Fibroblast of skin of scalp (primary cell): ENCODE results near the gene KDM1B.
"Not testable (repeated sequence)": the region's sequence is repeated elsewhere in the genome, so short reads cannot be mapped to it uniquely, and the experiment has no call there.

Source experiments
- DNase-seq: peaks from one replicate; pipeline ENCODE4 v3.0.0-alpha.2; 2013

The KDM1B gene

DNA sequence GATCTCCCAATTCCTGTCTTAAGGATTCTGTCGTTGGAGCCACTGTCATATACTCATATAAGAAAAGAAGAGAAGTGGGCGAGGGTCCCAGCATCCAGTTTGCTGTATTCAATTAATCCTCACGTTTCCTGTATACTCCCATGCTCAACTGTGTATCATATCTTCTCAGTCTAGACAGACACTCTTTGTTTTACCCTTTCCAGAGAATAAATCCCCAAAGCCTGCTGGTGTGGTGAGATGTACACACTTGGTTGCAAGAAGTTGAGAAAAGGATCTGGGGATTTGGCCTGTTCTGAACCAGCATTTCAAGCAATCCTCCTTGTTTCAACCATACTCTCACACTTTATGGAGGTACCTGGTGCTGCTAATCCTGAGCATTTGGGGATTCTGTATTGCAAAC, 3.4 kb upstream of the KDM1B start:
- DNase-seq = no peak

DNA sequence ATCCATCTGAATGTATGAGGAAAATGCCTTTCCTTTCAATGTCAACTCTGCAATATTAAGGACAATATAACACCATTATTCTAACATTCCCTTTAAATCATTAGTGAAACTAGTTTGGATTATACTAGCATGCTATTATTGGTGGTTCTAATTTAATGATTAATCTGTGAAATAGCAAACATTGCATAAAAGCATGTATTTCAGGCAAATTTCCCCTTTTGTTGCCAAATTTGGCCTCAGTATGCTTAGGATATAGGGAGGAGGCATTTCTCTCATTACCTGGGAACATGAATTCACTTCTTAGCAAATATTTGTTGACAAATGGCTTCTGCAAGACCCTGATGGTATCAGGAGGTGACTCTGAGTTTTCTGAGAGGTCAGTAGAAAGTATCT, 1.9 kb upstream of the KDM1B start:
- no peak for DNase-seq

DNA sequence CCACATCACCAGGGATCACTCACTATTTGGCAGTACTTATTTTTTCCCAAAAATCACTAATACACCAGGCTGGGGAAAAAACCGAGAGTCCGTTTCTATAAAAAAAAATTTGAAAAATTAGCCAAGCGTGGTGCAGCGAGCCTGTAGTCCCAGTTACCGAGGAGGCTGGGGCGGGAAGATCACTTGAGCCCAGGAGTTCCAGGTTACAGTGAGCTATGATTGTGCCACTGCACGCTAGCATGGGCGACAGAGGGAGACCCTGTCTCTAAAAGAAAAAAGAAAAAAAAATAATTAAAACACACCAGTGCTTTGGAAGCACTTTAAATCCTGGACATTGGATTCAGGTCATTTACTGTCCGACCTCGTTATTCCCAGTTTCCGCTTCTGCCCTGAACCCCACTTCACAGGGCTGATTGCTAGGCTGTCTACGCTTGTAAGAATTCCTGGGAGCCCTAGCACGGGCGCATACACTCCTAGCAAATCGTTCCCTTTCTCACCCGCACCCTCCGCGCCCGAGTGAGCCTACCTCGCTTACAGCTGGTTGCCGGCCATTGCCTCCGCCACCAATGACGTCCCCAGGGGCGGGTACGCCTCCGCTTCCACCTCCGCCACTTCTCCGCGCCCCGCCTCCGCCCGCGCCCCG, 594 bp upstream of the KDM1B start, which contains the start of gene TPMT:
Gene TPMT, minus strand, starts transcription at position 571 of the 643 bp plus-strand sequence. CDS start 5,950 bp downstream, outside the sequence.
- no peak for DNase-seq

DNA sequence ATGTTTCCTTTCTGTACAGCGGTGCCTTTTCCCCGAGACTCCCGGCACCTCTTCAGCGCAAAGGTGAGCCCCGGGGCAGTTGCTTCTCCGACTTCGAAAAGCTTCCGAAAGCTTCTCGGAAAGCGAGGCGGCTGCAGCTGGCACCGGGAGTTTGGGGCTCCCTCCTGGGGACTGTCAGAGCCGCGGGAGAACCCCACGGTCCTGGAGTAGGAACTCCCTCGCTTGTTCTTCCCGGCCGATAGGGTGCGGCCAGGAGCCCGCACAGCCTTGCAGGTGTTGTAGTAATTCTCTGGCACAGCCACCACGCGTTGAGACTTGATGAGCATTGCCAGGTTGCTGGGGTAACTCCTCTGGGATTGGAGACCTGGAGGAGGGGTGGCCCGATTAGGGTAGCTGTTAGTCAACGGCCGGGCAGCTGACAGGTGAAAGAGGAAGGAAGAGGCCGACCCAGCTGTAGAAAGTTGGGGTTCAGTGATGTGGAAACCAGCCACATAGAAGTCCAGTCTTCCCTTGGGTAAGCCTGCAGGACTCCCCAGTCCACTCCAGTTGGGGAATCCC, 721 bp downstream of the KDM1B start:
- no peak for DNase-seq

DNA sequence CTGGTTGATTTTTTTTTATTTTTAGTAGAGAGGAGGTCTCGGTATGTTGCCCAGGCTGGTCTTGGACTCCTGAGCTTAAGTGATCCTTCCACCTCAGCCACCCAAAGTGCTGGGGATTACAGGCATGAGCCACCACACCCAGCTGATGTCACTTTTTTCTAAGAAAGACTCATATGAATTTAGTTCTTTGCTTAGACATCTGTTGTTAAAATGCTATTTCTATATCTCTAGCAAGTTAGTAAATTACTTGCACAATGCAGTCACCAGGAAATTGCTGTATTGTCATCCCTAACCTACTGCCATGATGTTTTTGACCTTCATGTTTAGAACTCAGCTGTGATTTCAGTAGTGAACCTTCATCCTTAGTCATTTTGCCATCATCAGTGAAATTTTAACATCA, 5.7 kb downstream of the KDM1B start:
- DNase-seq = no peak

DNA sequence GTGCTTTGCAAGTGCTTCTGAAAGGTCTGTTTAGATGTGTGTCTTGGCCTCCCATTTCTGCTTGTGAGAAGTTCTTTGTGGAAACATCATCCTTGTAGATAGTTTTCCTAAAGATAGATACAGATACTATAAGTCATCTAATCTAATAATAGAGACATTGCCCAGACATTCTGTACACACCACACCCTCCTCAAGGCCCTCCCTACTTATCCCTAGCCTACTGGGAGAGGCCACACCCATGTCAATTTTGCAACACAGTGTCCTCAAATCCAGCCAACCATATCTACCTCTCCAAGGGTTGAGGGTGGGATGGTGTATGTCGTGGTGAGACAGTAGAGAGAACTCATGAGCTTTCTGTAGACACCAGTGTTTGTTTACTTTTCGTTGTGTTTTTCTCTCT, 6.2 kb downstream of the KDM1B start:
- DNase-seq = no peak

DNA sequence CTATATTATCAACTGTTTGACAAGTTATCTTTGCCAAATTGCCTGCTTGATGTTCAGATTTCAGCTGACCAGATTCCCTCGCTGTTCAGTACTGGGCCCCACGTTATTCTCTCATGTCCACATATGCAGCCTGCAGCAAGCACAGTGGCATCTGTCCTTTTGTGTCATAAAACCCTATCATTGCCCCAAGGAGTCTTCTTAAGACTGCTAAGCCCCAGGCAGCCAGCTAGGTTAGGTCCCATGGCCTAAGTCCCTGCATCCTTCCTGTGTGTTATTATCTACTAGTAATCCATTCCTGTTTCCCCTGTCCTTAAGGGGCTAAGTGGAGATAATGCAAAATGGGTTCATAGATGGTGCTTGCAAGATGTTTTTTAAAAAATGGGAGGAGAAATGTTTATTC, 7.2 kb downstream of the KDM1B start:
- no peak for DNase-seq

DNA sequence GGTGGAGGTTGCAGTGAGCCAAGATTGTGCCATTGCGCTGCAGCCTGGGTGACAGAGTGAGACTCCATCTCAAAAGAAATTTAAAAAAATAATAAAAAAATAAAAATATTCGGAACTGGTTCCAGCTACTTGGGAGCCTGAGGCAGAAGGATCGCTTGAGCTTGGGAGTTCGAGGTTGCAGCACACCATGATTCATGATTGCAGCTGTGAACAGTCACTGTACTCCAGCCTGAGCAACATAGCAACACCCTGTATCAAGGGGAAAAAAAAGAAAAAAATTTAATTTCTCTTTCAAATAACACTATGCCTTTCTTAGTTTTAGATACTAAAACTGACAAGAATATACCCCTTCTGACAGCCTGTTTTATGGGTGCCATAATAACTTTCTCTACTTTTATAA, 10.5 kb downstream of the KDM1B start:
- no peak for DNase-seq

DNA sequence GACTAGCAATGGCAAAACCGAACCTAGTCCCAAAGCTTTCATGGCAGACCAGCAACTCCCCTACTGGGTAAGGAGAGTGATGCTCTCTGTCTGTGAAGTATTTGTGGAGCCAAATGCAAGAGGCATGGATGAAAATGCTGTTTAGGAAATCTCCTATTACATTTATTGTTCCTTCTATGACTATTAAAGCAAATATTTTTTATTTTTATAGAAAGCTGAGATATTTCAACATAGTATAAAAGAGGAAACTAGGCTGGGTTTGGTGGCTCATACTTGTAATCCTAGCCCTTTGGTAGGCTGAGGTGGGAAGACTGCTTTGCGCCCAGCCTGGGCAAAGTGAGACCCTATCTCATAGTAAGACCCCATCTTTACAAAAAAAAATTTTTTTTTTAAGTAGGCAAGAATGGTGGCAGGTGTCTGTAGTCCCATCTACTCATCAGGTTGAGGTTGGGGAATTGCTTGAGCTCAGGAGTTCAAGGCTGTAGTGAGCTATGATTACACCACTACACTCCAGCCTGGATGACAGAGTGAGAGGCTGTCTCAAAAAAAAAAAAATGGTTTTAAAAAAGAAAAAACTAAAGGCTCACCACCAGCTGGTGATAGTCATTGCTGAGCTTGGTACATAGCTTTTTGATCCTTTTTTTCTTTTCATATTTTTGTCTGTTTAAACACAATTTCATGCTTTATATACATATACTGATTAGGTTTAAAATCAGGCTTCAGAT, 11.3 kb downstream of the KDM1B start:
- peak; percentile 35 for DNase-seq

DNA sequence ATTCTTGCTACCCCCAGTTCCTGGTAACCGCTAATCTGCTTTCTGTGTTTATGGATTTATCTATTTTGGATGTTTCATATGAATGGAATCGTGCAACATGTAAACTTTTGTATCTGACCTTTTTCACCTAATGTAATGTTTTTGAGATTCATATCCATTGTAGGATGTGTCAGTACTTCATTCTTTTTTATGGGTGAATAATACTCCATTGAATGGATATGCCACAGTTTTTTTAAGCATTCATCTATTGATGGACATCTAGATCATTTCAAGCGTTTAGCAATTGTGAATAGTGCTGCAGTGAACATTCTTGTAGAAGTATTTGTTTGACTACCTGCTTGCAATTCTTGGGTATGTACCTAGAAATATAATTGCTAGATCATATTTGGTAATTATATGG, 13.0 kb downstream of the KDM1B start:
- no peak for DNase-seq

DNA sequence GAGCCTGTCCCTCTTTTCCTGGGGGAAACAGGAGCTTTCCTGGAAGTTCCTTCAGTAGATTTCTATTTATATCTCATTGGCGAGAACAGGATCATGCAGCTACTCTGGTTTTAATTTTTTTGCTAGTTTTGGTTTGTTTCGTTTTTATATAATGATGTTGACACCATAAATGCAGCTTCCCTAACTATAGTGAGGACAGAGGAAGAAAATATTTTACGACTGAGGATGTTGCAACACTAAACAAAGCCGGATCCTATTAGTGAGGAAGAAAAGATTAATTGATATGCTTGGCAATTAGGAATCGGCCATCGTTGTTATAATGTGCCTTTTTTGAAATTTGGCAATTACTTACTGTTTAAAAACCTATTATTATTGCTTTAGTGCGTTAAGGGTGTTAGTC, 16.6 kb downstream of the KDM1B start:
- DNase-seq = no peak

DNA sequence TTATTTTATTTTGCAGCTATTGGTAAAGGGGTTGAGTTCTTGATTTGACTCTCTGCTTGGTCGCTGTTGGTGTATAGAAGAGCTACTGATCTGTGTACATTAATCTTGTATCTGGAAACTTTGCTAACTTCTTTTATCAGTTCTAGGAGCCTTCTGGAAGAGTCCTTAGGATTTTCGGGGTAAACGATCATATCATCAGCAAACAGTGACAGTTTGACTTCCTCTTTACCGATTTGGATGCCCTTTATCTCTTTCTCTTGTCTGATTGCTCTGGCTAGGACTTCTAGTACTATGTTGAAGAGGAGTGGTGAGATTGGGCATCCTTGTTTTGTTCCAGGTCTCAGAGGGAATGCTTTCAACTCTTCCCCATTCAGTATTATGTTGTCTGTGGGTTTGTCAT, 21.0 kb downstream of the KDM1B start:
- DNase-seq = not testable (repeated sequence)

DNA sequence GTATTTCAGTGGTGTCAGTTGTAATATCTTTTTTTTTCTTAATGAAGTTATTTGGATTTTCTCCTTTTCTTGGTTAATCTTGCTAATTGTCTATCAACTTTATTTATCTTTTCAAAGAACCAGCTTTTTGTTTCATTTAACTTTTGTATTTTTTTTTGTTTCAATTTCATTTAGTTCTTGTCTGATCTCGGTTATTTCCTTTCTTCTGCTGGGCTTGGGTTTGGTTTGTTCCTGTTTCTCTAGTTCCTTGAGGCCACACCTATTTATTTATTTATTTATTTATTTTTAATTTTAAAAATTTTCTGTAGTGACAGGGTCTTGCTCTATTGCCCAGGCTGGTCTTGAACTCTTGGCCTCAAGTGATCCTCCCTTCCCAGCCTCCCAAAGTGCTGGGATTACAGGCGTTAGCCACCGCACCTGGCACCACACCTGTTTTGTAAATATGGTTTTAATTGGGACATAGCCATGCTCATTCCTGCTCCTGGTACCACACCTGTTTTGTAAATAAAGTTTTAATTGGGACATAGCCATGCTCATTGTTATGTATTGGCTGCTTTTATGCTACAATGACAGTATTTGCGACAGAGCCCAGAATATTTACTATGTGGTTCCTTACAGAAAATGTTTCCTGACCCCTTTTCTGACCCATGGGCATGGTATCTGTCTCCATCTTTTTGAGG, 22.2 kb downstream of the KDM1B start:
- DNase-seq = no peak

DNA sequence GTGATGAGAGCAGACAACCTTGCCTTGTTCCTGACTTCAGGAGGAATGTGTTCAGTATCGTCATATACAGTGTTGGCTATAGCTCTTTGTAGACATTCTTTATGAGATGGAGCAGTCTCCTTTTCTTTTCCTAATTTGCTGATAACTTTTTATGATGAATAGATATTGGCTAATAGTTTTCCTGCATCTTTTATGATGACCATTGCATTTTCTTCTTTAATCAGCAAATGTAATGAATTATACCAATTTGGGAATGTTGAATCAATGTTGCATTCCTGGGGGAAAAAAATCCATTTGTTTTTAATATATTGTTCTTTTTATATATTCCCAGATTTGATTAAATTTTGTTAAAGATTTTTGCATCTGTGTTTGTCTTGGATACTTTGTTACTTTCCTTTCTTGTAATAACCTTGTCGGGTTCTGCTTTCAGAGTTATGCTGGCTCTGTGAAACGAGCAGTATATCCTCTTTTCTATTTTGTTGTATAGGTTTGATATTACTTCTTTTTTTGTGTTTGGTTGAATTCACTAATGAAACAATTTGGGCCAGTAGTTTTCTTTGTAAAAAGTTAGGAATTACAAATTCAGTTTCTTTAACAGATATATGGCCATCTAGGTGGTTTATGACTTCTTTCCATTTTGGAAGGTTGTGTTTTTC, 23.9 kb downstream of the KDM1B start:
- no peak for DNase-seq

DNA sequence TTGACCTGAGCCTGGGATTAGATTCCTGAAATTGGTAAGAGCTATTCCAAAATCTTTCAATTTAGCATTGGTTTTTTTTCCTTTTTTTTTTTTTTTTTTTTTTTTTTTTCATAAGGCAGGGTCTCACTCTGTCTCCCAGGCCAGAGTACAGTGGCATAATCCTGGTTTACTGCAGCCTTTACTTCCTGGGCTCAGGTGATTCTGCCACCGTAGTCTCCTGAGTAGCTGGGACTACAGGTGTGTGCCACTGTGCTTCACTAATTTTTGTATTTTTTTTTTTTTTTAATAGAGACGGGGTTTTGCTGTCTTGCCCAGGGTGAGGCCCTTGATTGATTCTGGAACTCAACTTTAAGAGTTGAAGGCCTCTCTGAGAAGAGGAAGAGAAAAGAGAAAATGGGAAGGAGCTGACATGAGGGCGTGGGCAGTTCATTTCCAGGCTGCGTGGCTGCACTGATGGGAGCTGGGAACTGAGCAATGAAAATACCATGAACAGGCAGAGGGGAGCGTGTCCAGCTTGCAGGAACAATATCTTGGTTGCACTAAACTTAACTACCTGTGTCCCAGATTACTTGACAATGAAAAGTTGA, 24.6 kb downstream of the KDM1B start:
- no peak for DNase-seq

DNA sequence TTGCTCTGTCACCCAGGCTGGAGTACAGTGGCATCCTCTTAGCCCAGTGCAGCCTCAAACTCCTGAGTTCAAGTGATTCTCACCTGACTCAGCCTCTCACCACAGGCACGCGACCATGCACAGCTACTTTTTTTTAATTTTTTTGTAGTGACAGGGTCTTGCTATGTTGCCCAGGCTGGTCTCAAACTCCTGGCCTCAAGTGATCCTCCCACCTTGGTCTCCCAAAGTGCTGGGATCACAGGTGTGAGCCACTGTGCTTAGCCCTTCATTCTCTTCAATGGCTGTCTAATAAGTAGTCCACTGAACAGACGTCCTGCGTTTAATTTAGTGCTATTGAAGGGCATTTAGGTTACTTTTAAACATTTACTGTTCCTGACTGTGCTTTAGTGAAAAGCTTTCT, 27.3 kb downstream of the KDM1B start:
- no peak for DNase-seq

DNA sequence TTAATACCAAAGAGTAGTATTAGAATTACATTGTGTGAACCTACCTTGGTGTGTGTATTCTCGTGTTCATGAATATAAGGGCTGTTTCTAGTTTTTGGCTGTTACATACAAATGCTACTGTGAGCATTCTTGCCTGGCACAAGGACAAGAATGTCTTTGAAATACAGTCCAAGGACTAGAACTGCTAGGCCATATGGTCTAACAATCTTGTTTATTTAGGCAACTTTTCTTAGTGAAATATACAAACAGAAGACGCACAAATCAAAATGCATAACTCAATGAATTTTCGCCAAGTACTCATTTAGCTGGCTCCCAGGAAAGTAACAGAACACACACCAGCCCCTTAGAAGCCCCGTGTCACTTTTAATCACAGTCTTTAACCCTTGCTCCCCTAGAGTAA, 28.5 kb downstream of the KDM1B start:
- peak; percentile 14 for DNase-seq

DNA sequence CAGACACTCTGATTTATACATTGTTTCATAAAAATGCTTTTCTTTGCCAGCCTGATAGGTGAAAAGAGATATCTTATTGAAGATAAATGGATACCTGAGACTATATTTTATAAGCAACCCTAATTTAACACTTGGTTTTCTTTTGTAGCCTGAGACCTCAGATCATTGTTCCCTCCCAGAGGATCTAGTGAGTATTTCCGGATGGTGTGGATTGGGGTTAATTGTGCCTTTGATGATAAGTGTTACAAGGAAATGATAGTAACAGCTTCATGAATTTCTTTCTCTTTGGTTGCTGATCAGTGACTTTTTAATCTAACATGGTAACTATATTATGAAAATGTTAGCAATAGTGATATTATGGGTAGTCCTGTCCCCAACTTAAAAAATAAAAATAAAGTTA, 30.4 kb downstream of the KDM1B start:
- DNase-seq = no peak

DNA sequence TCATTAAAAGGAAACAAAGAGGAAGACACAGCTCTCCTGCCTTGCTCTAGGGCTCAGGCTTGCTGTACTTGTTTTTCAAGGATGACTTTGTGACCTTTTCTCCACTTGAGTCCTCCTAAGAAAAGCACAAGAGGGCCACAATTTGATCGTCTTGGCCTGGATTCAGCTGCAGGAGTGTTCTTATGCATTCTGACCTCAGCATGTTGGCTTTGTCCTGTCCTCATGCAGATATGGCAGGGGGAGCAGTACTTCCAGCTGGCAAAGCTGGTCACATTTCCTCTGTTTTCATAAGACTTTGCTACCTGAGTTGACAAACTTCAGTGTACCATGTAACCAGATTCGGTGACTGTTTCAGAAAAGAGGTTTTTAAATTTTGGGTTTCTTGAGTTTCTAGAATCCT, 30.8 kb downstream of the KDM1B start:
- DNase-seq = no peak

DNA sequence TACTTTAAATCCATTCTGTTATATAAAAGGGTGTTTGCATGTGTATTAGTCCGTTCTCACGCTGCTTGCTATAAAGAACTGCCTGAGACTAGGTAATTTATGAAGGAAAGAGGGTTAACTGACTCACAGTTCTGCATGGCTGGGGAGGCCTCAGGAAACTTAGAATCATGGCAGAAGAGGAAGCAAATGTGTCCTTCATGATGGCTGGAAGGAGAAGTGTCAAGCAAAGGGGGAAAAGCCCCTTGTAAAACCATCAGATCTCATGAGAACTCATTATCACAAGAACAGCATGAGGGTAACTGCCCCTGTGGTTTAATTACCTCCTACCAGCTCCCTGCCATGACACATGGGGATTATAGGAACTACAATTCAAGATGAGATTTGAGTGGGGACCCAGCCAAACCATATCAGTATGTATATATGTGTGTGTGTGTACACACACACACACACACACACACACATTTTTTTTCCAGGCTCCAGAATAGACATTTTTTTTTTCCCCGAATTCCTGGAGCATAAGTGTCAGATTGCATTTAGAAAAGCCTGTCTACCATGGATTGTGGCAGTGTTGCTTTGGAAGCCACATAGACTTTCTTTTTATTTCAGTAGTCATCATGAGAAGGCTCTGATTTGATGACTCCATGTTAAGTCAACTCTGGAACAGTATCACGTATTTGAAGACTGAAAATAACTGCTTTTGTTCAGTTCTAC, 31.5 kb downstream of the KDM1B start:
- DNase-seq = peak; percentile 64

DNA sequence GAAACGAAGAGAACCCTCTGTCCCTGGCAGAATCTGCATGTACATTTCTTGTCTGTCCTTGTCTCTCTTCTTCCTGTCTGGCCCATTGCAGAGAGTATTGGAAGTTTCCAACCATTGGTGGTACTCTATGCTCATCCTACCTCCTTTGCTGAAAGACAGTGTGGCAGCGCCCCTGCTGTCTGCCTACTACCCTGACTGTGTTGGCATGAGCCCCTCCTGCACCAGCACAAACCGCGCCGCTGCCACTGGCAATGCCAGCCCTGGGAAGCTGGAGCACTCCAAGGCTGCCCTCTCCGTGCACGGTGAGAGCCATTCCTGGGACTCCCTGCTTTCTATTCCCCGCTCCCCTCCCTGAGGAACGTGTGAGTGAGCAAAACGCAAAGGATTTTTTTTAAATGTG, 32.5 kb downstream of the KDM1B start:
- DNase-seq = no peak

DNA sequence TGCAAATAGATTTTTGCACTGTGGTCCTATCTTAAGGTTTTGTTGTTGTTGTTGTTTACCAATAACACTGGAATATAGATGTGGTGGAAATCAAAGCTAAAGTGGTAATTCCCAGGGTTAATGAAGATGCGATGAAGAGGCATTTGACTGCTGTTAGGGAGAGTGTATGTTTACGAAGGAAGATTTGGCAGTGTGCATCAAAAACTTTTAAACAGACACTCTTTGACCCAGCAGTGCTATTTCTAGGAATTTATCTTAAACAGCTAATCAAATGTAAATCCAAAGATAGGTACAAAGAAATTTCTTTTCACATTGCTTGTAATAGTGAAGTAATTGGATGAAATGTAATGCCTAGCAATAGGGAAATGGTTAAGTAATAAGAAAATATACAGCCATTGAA, 34.0 kb downstream of the KDM1B start:
- DNase-seq = no peak
